ENCODE measurements around the gene ICAM4. TPM values are rescaled to one million over a fixed set of nuclear protein-coding genes. Genes with fewer than 3 reads are reported as not detected.
"Not testable (repeated sequence)": the region's sequence is repeated elsewhere in the genome, so short reads cannot be mapped to it uniquely, and the experiment has no call there.

Gene ICAM4
- total RNA-seq, 4 donors from 2014 or later: 0.29 to 0.78 (median 0.66) TPM; not detected in 1

DNA sequence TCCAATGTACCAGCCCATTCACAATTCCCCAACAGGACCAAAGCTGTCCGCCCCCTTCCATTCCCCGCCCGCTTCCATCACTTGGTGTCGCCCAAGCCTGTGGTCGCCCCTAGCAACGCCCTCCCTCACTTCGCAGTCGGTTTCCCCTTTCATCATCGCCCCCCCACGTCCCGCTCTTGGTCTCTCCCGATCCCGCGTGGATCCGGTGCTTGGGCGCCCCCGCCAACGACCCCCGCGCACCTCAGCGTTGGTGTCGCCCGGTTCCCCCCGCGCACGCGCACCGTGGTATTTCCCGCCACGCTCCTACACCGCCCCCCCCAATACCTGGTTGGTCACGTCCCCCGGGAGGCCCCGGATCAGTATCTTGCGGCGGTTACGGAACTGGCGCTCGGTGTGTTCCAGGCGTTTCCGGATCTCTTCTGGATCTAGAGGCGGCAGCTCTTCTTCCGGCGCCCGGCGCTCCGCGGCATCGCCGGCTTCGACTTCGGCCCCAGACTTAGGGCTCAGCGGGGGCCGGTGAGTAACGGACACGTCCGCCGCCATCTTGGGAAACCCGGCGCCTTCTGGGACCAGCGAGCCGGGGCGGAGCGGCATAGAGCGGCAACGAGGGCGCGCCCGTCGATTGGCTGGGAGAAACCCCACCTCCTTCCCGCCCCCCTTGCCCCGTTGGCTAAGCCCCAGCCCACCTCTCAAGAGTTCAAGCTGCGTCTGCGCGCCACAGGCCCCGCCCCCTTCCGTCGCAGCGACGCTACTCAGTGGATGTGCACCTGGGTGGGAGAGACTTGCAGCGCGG, 46.4 kb downstream of the ICAM4 start, which contains the start of gene RAVER1:
Gene RAVER1, minus strand, starts transcription at position 565 of the 793 bp plus-strand sequence. Its CDS starts 22 bp downstream, at position 543.
- H3K4me3 ChIP-seq: peak within 1 kb of the TSS; percentile 85 to 95 (median 91)
- H3K27ac ChIP-seq (replicated peaks in 1 of 4): peak within 1 kb of the TSS; percentile 93 to 97 (median 95)
- no peaks in the 10 kb centered on the region for H3K9me3 ChIP-seq
- peak; percentile 99 for DNase-seq (ENCODE audit: extremely low spot score)
- WGBS: 0% methylated on average over 27 of the region's 82 CpGs
- TF ChIP-seq EP300 (IDR thresholded peaks at IDR 0.05) (no peak), POLR2AphosphoS5 (IDR thresholded peaks at IDR 0.05) (peak; percentile 81 to 94), POLR2A (IDR thresholded peaks at IDR 0.05; ENCODE audit: low read depth) (peak; percentile 14)
- TF ChIP-seq, protein P1, sequence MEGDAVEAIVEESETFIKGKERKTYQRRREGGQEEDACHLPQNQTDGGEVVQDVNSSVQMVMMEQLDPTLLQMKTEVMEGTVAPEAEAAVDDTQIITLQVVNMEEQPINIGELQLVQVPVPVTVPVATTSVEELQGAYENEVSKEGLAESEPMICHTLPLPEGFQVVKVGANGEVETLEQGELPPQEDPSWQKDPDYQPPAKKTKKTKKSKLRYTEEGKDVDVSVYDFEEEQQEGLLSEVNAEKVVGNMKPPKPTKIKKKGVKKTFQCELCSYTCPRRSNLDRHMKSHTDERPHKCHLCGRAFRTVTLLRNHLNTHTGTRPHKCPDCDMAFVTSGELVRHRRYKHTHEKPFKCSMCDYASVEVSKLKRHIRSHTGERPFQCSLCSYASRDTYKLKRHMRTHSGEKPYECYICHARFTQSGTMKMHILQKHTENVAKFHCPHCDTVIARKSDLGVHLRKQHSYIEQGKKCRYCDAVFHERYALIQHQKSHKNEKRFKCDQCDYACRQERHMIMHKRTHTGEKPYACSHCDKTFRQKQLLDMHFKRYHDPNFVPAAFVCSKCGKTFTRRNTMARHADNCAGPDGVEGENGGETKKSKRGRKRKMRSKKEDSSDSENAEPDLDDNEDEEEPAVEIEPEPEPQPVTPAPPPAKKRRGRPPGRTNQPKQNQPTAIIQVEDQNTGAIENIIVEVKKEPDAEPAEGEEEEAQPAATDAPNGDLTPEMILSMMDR (IDR thresholded peaks at IDR 0.05): no peak
- peaks cover 27 to 42% (median 35%) of the 10 kb centered on the region in 4 donors for H3K4me1 ChIP-seq
- no peaks in the 10 kb centered on the region for H3K27me3 ChIP-seq
- intact Hi-C loops (cut with DNase I): no loop called here
- peaks cover 24 to 27% (median 27%) of the 10 kb centered on the region in 4 donors for H3K36me3 ChIP-seq

DNA sequence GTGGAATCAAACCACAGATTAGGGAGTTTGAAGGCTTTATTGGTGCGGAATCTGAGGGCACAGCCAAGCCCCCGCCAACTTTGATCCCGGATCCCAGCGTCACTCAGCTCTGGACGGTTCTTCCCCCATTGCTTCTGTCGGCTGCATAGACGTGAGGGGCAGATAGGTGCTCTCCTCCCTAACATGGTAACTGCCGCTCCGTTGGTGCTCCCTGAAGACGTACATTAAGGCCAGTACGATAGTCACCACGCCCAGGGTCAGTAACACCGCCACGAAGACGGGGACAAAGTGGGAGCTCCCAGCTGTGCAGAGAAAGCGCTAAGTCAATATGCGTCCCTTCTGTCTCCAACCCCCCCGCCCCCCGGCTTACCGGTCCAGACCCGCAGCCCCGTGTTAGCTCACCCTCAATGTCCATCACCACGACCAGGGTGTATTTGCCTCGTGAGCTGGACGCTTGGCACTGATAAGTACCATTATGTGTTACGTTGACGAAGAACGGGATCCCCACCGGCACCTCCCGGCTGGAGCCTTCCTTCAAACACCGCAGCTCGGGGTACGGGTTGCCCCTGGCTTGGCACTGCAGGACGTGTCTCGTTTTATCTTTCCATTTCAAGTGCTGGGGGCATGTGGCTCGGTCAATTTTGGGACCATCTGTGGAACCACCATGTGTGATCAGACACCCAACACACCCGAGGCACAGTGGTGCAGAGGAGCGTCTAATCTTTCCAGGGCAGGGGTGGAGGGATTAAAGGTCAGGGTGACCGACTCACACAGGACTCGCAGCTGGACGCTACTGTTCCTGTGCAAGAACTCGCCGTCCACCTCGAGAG, 47.2 kb downstream of the ICAM4 start:
- Histone ChIP-seq H3K4me3 (peak overlapping the region; percentile 85 to 95 (median 91)), H3K4me1 (peaks cover 27 to 42% (median 35%) of the 10 kb centered on the region in 4 donors), H3K27me3 (no peaks in the 10 kb centered on the region), H3K27ac (replicated peaks in 1 of 4) (peak overlapping the region; percentile 93 to 97 (median 95)), H3K9me3 (no peaks in the 10 kb centered on the region), H3K36me3 (peaks cover 16 to 19% (median 19%) of the 10 kb centered on the region in 4 donors)
- TF ChIP-seq, protein P1 (IDR thresholded peaks at IDR 0.05): no peak
- no peak for TF ChIP-seq EP300 (IDR thresholded peaks at IDR 0.05)
- no peak for TF ChIP-seq POLR2AphosphoS5 (IDR thresholded peaks at IDR 0.05)
- no peak for TF ChIP-seq POLR2A (IDR thresholded peaks at IDR 0.05; ENCODE audit: low read depth)
- WGBS: 21% methylated on average over 24 of the region's 44 CpGs
- no peak for DNase-seq (ENCODE audit: extremely low spot score)
- intact Hi-C loops (cut with DNase I): no loop called here

DNA sequence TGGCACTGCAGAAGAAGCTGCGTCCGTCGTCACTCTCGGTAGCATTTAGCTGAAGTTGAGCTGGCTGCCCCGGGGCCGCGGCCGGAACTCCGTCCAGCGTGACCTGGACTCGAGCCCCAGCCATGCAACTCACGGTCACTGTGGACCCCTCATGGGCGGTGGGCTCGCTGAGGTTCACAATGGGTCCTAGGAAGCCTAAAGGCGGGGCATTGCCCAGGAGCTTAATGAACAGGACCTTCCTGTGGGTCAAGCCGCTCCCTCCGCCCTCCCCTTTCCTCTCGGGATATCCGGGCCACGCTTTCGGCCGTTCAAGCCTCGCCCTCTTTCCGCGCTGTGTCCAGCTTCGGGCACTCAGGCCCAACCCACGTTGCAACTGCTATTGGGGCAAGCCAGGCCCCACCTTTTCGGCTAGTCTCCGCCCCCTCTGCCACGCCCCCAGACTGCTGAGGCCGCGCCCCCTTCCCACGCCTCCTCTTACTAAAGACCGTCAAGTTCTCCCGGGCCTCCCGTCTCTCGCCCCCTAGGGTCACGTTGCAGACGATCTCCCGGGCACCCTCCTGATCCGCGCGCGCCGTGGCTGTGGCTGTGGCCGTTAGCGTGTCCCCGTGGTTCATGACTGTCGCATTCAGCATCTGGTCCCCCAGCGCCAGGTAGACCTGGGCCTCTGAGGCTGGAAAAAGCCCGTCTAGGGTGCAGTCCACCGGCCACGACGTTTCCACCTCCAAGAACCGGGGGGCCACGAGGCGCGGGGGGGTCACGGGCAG, 48.0 kb downstream of the ICAM4 start:
- intact Hi-C loops (cut with DNase I): no loop called here
- peaks cover 27 to 43% (median 37%) of the 10 kb centered on the region in 4 donors for H3K4me1 ChIP-seq
- no peaks in the 10 kb centered on the region for H3K27me3 ChIP-seq
- H3K4me3 ChIP-seq: peak overlapping the region; percentile 85 to 95 (median 91)
- peaks cover 8 to 11% (median 11%) of the 10 kb centered on the region in 4 donors for H3K36me3 ChIP-seq
- WGBS: 27% methylated on average over 25 of the region's 59 CpGs
- DNase-seq (ENCODE audit: extremely low spot score): peak; percentile 98
- H3K27ac ChIP-seq (replicated peaks in 1 of 4): peak overlapping the region; percentile 93 to 97 (median 95)
- H3K9me3 ChIP-seq: no peaks in the 10 kb centered on the region
- no peak for TF ChIP-seq POLR2A (IDR thresholded peaks at IDR 0.05; ENCODE audit: low read depth)
- TF ChIP-seq, protein P1 (IDR thresholded peaks at IDR 0.05): peak in 2 of 3 experiments; percentile 7 to 16
- TF ChIP-seq EP300 (IDR thresholded peaks at IDR 0.05): no peak
- TF ChIP-seq POLR2AphosphoS5 (IDR thresholded peaks at IDR 0.05): peak; percentile 85 to 89

DNA sequence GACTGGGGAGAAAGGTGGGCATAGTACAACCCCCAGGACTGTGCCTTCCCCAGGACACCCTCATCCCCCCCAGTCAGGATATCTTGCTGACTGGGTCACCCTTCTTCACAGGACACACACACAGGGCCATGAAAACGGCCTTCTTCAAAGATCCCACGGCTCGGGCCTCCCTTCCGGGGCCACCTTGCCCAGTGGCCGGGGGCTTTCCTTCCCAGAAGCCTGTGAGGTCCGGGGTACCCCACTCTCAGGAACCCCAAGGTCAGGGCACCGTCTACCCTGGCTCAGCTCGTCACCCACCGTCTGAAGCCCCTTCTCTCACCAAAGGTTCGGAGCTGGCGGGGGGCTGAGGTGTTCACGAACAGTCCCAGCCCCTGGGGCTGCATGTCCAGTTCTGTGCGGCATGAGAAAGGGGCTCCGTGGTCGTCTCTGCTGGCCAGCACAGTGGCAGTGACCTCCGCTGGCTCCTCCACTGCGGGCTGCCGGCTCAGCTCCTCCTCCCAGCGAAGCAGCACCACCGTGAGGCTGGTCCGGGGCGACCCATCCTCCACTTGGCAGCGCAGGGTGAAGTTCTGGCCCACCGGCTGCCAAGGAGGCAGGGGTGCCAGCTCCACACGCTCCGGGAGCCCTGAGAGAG, 48.7 kb downstream of the ICAM4 start:
- WGBS: 72% methylated on average over 11 of the region's 26 CpGs
- H3K4me3 ChIP-seq: peak overlapping the region; percentile 85 to 95 (median 91)
- peaks cover 27 to 43% (median 36%) of the 10 kb centered on the region in 4 donors for H3K4me1 ChIP-seq
- TF ChIP-seq POLR2A (IDR thresholded peaks at IDR 0.05; ENCODE audit: low read depth): no peak
- TF ChIP-seq EP300 (IDR thresholded peaks at IDR 0.05): no peak
- TF ChIP-seq POLR2AphosphoS5 (IDR thresholded peaks at IDR 0.05): no peak
- TF ChIP-seq, protein P1 (IDR thresholded peaks at IDR 0.05): no peak
- intact Hi-C loops (cut with DNase I): no loop called here
- peak overlapping the region; percentile 93 to 97 (median 95) for H3K27ac ChIP-seq (replicated peaks in 1 of 4)
- H3K9me3 ChIP-seq: no peaks in the 10 kb centered on the region
- H3K36me3 ChIP-seq: peaks cover under 1 to 4% (median 4%) of the 10 kb centered on the region in 4 donors
- no peaks in the 10 kb centered on the region for H3K27me3 ChIP-seq
- DNase-seq (ENCODE audit: extremely low spot score): no peak

DNA sequence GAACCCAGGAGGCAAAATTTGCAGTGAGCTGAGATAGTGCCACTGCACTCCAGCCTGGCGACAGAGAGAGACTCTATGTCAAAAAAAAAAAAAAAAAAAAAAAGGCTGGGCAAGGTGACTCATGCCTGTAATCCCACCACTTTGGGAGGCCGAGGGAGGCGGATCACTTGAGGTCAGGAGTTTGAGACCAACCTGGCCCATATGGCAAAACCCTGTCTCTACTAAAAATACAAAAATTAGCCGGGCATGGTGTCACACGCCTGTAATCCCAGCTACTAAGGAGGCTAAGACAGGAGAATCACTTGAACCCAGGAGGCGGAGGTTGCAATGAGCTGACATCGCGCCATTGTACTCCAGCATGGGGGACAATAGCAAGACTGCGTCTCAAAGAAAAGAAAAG, 50.0 kb downstream of the ICAM4 start:
- DNase-seq (ENCODE audit: extremely low spot score); H3K9me3 ChIP-seq; intact Hi-C loops (cut with DNase I); H3K27me3 ChIP-seq; H3K4me3 ChIP-seq; H3K36me3 ChIP-seq; H3K27ac ChIP-seq (replicated peaks in 1 of 4): not testable (repeated sequence)
- 95% methylated on average over 9 of the region's 9 CpGs for WGBS
- peaks cover 27 to 38% (median 30%) of the 10 kb centered on the region in 4 donors for H3K4me1 ChIP-seq

All from esophagus muscularis mucosa (tissue), 4 donors.